ENCODE results near the gene KCNK10. TPM values are rescaled to one million over a fixed set of nuclear protein-coding genes. Genes with fewer than 3 reads are reported as not detected.

The KCNK10 gene, protein sequence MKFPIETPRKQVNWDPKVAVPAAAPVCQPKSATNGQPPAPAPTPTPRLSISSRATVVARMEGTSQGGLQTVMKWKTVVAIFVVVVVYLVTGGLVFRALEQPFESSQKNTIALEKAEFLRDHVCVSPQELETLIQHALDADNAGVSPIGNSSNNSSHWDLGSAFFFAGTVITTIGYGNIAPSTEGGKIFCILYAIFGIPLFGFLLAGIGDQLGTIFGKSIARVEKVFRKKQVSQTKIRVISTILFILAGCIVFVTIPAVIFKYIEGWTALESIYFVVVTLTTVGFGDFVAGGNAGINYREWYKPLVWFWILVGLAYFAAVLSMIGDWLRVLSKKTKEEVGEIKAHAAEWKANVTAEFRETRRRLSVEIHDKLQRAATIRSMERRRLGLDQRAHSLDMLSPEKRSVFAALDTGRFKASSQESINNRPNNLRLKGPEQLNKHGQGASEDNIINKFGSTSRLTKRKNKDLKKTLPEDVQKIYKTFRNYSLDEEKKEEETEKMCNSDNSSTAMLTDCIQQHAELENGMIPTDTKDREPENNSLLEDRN
- total RNA-seq = under 0.01 TPM in 1 of 2 replicates, not detected in the other

DNA sequence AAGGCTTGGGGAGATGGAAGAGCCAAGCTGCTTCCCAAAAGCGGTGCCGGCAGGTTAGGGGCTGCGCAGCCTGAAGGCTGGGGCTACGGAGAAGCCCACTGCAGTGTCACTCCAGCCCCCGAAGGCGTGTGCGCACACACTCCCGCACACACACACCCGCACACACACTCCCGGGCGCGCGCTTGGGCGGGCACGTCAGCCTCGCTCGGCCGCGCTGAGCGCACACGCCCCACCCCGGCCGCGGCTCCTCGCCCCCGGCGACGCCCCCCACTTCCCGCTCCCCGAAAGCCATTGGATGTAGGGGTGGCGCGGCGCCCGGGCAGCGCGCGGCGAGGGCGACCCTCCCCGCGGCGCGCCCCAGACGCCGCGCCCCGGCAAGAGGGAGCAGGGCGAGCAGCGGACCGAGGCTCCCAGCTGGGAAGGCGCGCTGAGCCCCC, at the start of gene KCNK10:
Gene KCNK10 (minus strand): TSS at position 184 of the 437 bp plus-strand sequence. CDS start 471 bp downstream, outside the sequence.

Other genes with a start within 250 kb of the KCNK10 start
- 6.4 and 19.5 TPM in 2 replicates for gene SPATA7, start 62.4 kb upstream of the KCNK10 start, total RNA-seq
- gene PTPN21, start 231.7 kb upstream of the KCNK10 start, total RNA-seq = 7.7 and 13.1 TPM in 2 replicates
- gene ZC3H14, start 239.8 kb upstream of the KCNK10 start, total RNA-seq = 34.9 and 59.2 TPM in 2 replicates